OCI-LY7 (cell line): ENCODE measurements around the gene CETN3. TPM values are rescaled to one million over a fixed set of nuclear protein-coding genes. Genes with fewer than 3 reads are reported as not detected.
"Not testable (repeated sequence)": the region's sequence is repeated elsewhere in the genome, so short reads cannot be mapped to it uniquely, and the experiment has no call there.

Experiments
- BruUV-seq: library from RNA; stranded (reverse); fragments of 400-500 nt; replicated peaks from 2 replicates; lab custom pipeline; 2021; lab: Mats Ljungman, UMichigan
- CTCF ChIA-PET: fragments of 300-600 bp; sonication (Branson Sonifier 250); formaldehyde crosslinking; loops from one replicate; lab custom pipeline; 2022; ENCODE audit warnings: antibody characterized with exemption; ENCODE audit not compliant: unreplicated experiment; lab: Charles Lee
- POLR2A ChIA-PET: fragments of 300-600 bp; sonication (Branson Sonifier 250); formaldehyde crosslinking; loops from one replicate; lab custom pipeline; 2022; ENCODE audit warnings: antibody characterized with exemption; lab: Charles Lee
- DNase-seq: peaks from one replicate; pipeline ENCODE4 v3.0.0-alpha.2; 2015; ENCODE audit warnings: low spot score
- H2AFZ ChIP-seq: fragments of 200-600 bp; sonication (generic), shearing (Covaris generic); 2 replicates; pipeline ENCODE4 v1.6.1; 2014; ENCODE audit warnings: mild to moderate bottlenecking, antibody characterized with exemption, low read length, moderate library complexity
- H3K27ac ChIP-seq: fragments of 200-600 bp; sonication (generic); 2 replicates; pipeline ENCODE4 v1.5.1; 2014; ENCODE audit warnings: mixed run types, low read depth, mild to moderate bottlenecking, moderate library complexity, low read length, inconsistent platforms; ENCODE audit not compliant: poor library complexity, severe bottlenecking
- H3K36me3 ChIP-seq: fragments of 200-600 bp; sonication (generic); 2 replicates; pipeline ENCODE4 v1.6.1; 2014; ENCODE audit warnings: mild to moderate bottlenecking, antibody characterized with exemption, low read length, moderate library complexity, mixed read lengths; ENCODE audit not compliant: insufficient read depth
- H3K4me1 ChIP-seq: fragments of 200-600 bp; sonication (generic); 2 replicates; pipeline ENCODE4 v1.5.1; 2014; ENCODE audit warnings: mild to moderate bottlenecking, low read length; ENCODE audit not compliant: insufficient read depth, poor library complexity, severe bottlenecking
- H3K4me2 ChIP-seq: fragments of 200-600 bp; sonication (generic); 2 replicates; pipeline ENCODE4 v1.6.1; 2014; ENCODE audit warnings: mild to moderate bottlenecking, low read length
- H3K4me3 ChIP-seq: fragments of 200-600 bp; sonication (generic); 2 replicates; pipeline ENCODE4 v1.5.1; 2014; ENCODE audit warnings: mild to moderate bottlenecking, low read depth, low read length; ENCODE audit not compliant: poor library complexity, severe bottlenecking
- H3K79me2 ChIP-seq: fragments of 200-600 bp; sonication (generic); 2 replicates; pipeline ENCODE4 v1.6.1; 2016; ENCODE audit warnings: low read depth, mild to moderate bottlenecking, low read length, moderate library complexity, mixed read lengths; ENCODE audit not compliant: insufficient read depth
- H3K9me2 ChIP-seq: fragments of 200-600 bp; sonication (generic); 2 replicates; pipeline ENCODE4 v1.6.1; 2016; ENCODE audit warnings: mild to moderate bottlenecking, low read length, mixed read lengths; ENCODE audit not compliant: insufficient read depth
- H3K9me3 ChIP-seq: fragments of 200-600 bp; sonication (generic); 2 replicates; pipeline ENCODE4 v1.6.1; 2014; ENCODE audit warnings: mild to moderate bottlenecking, mixed run types, low read length, mixed read lengths
- H4K20me1 ChIP-seq: fragments of 200-600 bp; sonication (generic); 2 replicates; pipeline ENCODE4 v1.6.1; 2014; ENCODE audit warnings: mild to moderate bottlenecking, antibody characterized with exemption, low read length, moderate library complexity, mixed read lengths; ENCODE audit not compliant: insufficient read depth
- EZH2phosphoT487 ChIP-seq: fragments of 200-600 bp; sonication (generic); IDR thresholded peaks from 2 replicates; pipeline ENCODE4 v1.6.1; 2018; ENCODE audit warnings: low read depth, borderline replicate concordance, mild to moderate bottlenecking, mixed run types, antibody characterized with exemption, low read length, moderate library complexity, mixed read lengths
- intact Hi-C: fragments of 100-400 bp; cut with micrococcal nuclease; formaldehyde crosslinking; loops from one replicate; pipeline ENCODE4 v1.10.0; 2022; ENCODE audit not compliant: unreplicated experiment
- total RNA-seq, 2 experiments: library from RNA; depleted of rRNA in 1 of 2; stranded (reverse); fragments of >200 nt in 1 of 2; shearing (Covaris generic) in 1 of 2; gene quantifications; 2 replicates each; pipeline ENCODE4 v1.2.3, GENCODE V29; 2014 to 2022
- TF ChIP-seq, protein P1 (sequence below): fragments of 200-600 bp; sonication (generic); conservative IDR thresholded peaks from 2 replicates; pipeline ENCODE4 v1.5.1; 2014; ENCODE audit warnings: mild to moderate bottlenecking, antibody characterized with exemption, low read length, moderate library complexity, mixed read lengths

CETN3 gene
- total RNA-seq, 2 experiments from 2014 or later, result 34.6 to 53.2 TPM

DNA sequence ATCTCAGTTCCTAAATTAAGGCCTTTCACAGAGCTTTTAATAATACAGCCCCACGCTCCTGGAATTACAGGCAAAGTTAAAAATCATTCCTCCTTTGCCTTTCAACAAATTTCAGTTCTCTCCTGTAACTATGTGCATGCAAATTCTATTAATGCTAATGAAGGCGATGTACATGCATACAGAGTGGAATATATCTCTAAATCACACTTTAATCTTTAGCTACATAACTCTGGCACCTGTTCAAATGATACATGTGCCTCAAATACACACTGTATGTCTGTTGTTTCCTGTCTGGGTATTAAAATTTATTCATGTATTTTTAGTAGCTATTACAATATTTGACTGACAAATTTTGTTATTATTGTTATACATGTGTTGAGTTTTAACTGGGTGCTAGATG is 30.8 kb downstream of the CETN3 start:
- intact Hi-C loops, result no loop called here
- no peak for DNase-seq
- H3K27ac ChIP-seq, result no peak overlapping the region
- ChIA-PET POLR2A (interaction anchor here (0.6 to 1.6 kb wide), 3 partner anchors 9 to 53 kb away, joined by 3 to 4 read pairs (median 4); no protein-coding TSS in a partner anchor), CTCF (interaction anchor here (1.5 kb wide), 1 partner anchor 8 kb away, joined by 5 read pairs; no protein-coding TSS in a partner anchor)
- no peak overlapping the region for H3K4me2 ChIP-seq
- H3K79me2 ChIP-seq, result no peaks in the 10 kb centered on the region
- no peak overlapping the region for H2AFZ ChIP-seq
- no TSS peak for BruUV-seq
- H3K9me2 ChIP-seq, result no peaks in the 10 kb centered on the region
- no peaks in the 10 kb centered on the region for H3K9me3 ChIP-seq
- TF ChIP-seq, protein P1, sequence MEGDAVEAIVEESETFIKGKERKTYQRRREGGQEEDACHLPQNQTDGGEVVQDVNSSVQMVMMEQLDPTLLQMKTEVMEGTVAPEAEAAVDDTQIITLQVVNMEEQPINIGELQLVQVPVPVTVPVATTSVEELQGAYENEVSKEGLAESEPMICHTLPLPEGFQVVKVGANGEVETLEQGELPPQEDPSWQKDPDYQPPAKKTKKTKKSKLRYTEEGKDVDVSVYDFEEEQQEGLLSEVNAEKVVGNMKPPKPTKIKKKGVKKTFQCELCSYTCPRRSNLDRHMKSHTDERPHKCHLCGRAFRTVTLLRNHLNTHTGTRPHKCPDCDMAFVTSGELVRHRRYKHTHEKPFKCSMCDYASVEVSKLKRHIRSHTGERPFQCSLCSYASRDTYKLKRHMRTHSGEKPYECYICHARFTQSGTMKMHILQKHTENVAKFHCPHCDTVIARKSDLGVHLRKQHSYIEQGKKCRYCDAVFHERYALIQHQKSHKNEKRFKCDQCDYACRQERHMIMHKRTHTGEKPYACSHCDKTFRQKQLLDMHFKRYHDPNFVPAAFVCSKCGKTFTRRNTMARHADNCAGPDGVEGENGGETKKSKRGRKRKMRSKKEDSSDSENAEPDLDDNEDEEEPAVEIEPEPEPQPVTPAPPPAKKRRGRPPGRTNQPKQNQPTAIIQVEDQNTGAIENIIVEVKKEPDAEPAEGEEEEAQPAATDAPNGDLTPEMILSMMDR, result no peak
- no peak for TF ChIP-seq EZH2phosphoT487
- H3K4me3 ChIP-seq, result no peak overlapping the region
- no peaks in the 10 kb centered on the region for H3K36me3 ChIP-seq
- H4K20me1 ChIP-seq, result no peaks in the 10 kb centered on the region
- H3K4me1 ChIP-seq, result no peaks in the 10 kb centered on the region

DNA sequence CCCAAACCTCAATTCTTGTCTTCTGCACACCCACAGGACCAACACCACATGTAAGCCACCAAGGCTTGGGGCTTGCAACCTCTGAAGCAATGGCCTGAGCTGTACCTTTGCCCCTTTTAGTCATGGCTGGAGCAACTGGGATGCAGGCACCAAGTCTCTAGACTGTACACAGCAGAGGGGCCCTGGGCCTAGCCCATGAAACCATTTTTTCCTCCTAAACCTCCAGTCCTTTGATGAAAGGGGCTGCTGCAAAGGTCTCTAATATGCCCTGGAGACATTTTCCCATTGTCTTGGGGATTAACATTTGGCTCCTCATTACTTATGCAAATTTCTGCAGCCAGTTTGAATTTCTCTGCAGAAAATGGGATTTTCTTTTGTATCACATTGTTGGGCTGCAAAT is 38.3 kb downstream of the CETN3 start:
- POLR2A ChIA-PET, H3K27ac ChIP-seq, BruUV-seq, H3K4me3 ChIP-seq, H2AFZ ChIP-seq, CTCF ChIA-PET, intact Hi-C loops, DNase-seq, H4K20me1 ChIP-seq, H3K9me3 ChIP-seq, H3K9me2 ChIP-seq, H3K36me3 ChIP-seq, H3K4me1 ChIP-seq, H3K4me2 ChIP-seq, H3K79me2 ChIP-seq: not testable (repeated sequence)

DNA sequence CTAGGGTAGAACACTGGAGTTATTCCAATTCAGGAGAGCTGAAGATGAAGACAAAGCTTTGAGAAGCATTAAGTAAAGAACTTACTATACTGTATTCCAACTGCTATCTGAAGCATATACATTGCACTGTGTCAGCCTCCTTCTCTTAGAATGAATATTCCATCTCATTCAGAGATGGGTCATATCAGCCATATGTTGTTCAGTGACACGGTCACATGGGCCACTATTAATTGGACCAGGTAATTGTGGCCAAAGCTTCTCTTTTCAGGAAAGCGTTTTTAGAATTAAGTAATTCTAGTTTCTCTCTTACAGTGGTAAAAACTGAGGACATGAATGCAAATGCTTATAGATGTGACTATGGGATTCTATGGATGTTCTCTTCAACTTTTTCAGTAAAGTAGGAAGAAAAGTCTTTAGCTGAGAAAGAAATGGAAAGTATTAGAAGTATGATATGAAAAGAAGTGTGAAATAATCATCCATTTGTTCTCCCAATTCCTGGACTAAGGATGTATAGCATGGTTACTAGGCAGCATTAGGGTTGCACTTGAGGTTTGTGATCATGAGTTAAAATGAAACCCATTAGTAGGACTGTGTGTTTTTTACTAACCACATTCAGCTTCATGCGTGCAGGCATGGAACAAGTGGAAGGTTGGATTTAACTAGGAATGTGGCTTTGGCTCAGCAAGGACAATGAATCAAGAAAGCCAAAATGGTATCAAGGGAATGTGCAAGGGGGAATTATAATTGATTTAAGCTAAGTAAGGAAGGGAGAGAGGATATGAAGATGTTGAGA is 40.9 kb downstream of the CETN3 start:
- no TSS peak for BruUV-seq
- Histone ChIP-seq H4K20me1 (no peaks in the 10 kb centered on the region), H2AFZ (no peak overlapping the region), H3K36me3 (no peaks in the 10 kb centered on the region), H3K4me3 (no peak overlapping the region), H3K79me2 (no peaks in the 10 kb centered on the region), H3K4me2 (no peak overlapping the region), H3K27ac (no peak overlapping the region), H3K4me1 (no peaks in the 10 kb centered on the region), H3K9me2 (no peaks in the 10 kb centered on the region), H3K9me3 (no peaks in the 10 kb centered on the region)
- ChIA-PET POLR2A (no interaction called here), CTCF (interaction anchor here (0.6 kb wide), 1 partner anchor 1352 kb away, joined by 3 read pairs; no protein-coding TSS in a partner anchor)
- intact Hi-C loops, result no loop called here
- TF ChIP-seq EZH2phosphoT487, result no peak
- TF ChIP-seq, protein P1, result no peak
- DNase-seq, result no peak
